Measurements from ENCODE around the gene CCNT1. TPM values are rescaled to one million over a fixed set of nuclear protein-coding genes. Genes with fewer than 3 reads are reported as not detected.

CCNT1 gene
- polyA plus RNA-seq, 2 of the 4 experiments (the other 2 are of a cell fraction) = 13.0 to 54.5 TPM

- ChIA-PET POLR2A (no interaction called here), CTCF (no interaction called here)
- TF ChIP-seq RARB (CRISPR knock-in tag; IDR thresholded peaks at IDR 0.05) (no peak), HEYL (CRISPR knock-in tag; IDR thresholded peaks at IDR 0.05) (no peak), BHLHE40 (IDR thresholded peaks at IDR 0.05; ENCODE audit: low read depth, low read length) (no peak), RNF2 (IDR thresholded peaks at IDR 0.05; ENCODE audit: borderline replicate concordance, low read depth) (no peak), HDAC2 (IDR thresholded peaks at IDR 0.05) (no peak), GATA3 (IDR thresholded peaks at IDR 0.05; ENCODE audit: borderline replicate concordance) (no peak), ZFP36 (IDR thresholded peaks at IDR 0.05; ENCODE audit: borderline replicate concordance, partially characterized antibody) (no peak), NFE2L2 (conservative IDR thresholded peaks at IDR 0.05; ENCODE audit: low read length) (no peak), POLR2A (IDR thresholded peaks at IDR 0.05; ENCODE audit: low read length) (no peak), ELK1 (IDR thresholded peaks at IDR 0.05; ENCODE audit: low read depth, low read length) (no peak), MAX (IDR thresholded peaks at IDR 0.05) (no peak), SMC3 (IDR thresholded peaks at IDR 0.05) (no peak), KDM5A (IDR thresholded peaks at IDR 0.05) (no peak), CHD2 (IDR thresholded peaks at IDR 0.05; ENCODE audit: low read length, partially characterized antibody) (no peak), CBX2 (IDR thresholded peaks at IDR 0.05; ENCODE audit: borderline replicate concordance, low read depth) (no peak), RFX5 (IDR thresholded peaks at IDR 0.05) (no peak), KDM1A (IDR thresholded peaks at IDR 0.05; ENCODE audit: low read depth) (no peak), BCL3 (IDR thresholded peaks at IDR 0.05) (no peak), PHF8 (IDR thresholded peaks at IDR 0.05; ENCODE audit: borderline replicate concordance, low read depth) (no peak), USF2 (IDR thresholded peaks at IDR 0.05) (no peak)
- ATAC-seq = no peak
- 91% methylated on average over 14 of the region's 14 CpGs for WGBS (ENCODE audit: missing lambda C conversion rate)
- Histone ChIP-seq H3K27ac (no peak overlapping the region), H3K9me3 (no peaks in the 10 kb centered on the region), H3K4me1 (no peaks in the 10 kb centered on the region), H3K4me3 (no peak overlapping the region), H3K4me2 (no peak overlapping the region)
- FAIRE-seq = no peak
- no peak for DNase-seq (ENCODE audit: low read depth in 1 of 2, low spot score in 1 of 2)
Measured at GRCh38 chr12:48668996-48669395, 47.5 kb downstream of the CCNT1 start.

GRCh38 chr12:48659863-48660262 lies 56.6 kb downstream of the CCNT1 start:
- no peak overlapping the region for H3K4me3 ChIP-seq
- H3K9me3 ChIP-seq = no peaks in the 10 kb centered on the region
- H3K27ac ChIP-seq = no peak overlapping the region
- H3K4me2 ChIP-seq = no peak overlapping the region
- WGBS (ENCODE audit: missing lambda C conversion rate) = 93% methylated on average over 4 of the region's 4 CpGs
- H3K4me1 ChIP-seq = no peaks in the 10 kb centered on the region
- POLR2A ChIA-PET = no interaction called here
- FAIRE-seq (no peak), ATAC-seq (no peak), DNase-seq (ENCODE audit: low read depth in 1 of 2, low spot score in 1 of 2) (no peak)
- TF ChIP-seq CEBPB (IDR thresholded peaks at IDR 0.05) (peak; percentile 51 to 56; a peak in 3 of 4 replicates), BCL3 (IDR thresholded peaks at IDR 0.05) (no peak), HES2 (IDR thresholded peaks at IDR 0.05) (no peak)
- CTCF ChIA-PET = interaction anchor here (0.6 kb wide), 1 partner anchor 155 kb away, joined by 3 read pairs; no protein-coding TSS in a partner anchor

All from A549 (cell line).